KBM-7 (cell line): ENCODE data around the gene TRAF3.

Experiments used
- DNase-seq: peaks from one replicate; pipeline ENCODE4 v3.0.0-alpha.2; 2015
- in situ Hi-C: fragments of 300-500 bp; cut with MboI; formaldehyde crosslinking; loops from 2 replicates; pipeline ENCODE4 v1.14.3; 2020; ENCODE audit warnings: low sequenced_read_pairs, low pct_unique_long_range_greater_than_20kb, mixed read lengths

Gene TRAF3

GRCh38 chr14:102911541-102911951 lies 134.3 kb downstream of the TRAF3 start:
- no peak for DNase-seq
- in situ Hi-C loops, result no loop called here

GRCh38 chr14:102911991-102912761 lies 134.9 kb downstream of the TRAF3 start:
- in situ Hi-C loops, result no loop called here
- no peak for DNase-seq

- DNase-seq, result no peak
- in situ Hi-C loops, result no loop called here
These were observed 136.3 kb downstream of the TRAF3 start for GRCh38 chr14:102913341-102914211.

DNA sequence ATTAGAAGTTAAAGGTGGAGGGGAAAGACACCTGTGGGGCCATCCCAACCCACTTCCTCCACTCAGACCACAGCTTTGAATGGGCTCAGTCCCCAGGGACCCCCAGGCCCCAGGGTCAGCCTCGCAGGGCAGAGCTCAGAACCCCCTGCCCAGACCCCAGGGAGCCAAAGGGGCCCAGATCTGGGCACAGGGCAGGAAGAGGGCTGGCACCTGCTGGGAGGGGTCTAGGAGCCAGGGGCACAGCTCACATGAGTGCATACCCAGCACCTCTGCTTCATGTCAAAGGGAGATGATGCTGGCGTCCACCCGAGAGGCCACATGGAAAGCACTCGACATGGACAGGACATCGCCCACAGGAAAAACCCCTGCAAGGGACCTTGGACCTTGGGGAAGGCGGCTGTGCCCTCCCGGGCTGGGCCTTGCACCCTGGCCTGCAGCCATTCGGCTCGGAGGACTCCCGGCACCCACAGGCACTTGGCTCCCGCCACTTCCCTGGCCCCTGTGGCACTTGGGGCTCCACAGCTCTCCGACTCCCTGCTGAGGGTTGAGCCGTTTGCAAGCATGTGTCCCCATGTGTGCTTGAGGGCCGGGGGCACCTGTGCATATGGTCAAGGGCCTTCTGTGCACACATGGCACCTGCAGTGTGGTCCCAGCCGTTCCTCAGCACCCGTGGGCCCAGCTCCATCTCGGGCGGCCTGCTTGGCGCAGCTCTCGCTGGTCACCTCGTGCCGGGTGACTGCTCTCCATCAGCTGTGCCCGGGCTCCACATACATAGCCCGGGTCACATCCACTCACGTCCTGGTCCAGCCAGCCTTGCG lies 137.4 kb downstream of the TRAF3 start:
- in situ Hi-C loops, result no loop called here
- DNase-seq, result no peak

GRCh38 chr14:102915292-102916110 lies 138.3 kb downstream of the TRAF3 start:
- no peak for DNase-seq
- in situ Hi-C loops, result no loop called here

DNA sequence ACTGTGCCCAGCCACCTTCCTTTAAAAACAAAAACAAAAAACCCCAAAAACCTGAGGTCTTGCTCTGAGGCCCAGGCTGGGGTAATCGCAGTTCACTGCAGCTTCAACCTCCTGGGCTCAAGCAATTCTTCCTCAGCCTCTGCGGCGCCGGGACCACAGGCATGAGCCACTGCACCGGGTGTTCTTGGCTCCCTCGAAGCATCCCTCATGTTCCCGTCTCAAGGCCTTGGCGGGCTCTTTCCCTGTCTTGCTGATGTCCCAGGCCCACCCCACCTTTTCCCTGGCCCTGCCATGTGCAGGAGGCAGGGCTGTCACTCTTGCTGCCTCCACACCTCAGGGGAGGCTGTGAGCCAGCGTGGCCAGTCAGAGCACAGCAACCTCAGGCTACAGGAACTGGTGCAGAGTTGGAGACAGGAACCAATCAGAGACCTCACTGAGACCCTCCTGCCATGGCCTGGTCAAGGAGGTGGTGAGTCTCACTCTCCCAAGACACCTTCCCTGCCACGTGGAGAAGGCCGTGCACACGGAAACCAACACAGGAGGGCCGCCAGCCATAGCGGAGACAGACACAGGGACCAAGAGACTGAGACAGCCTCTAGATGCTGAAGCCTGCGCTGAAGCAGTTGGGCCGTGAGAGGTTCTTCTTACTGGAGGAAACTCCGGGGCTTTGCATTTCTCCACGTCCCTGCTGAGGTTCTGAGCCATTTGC lies 139.3 kb downstream of the TRAF3 start:
- DNase-seq, result no peak
- in situ Hi-C loops, result no loop called here

- in situ Hi-C loops, result no loop called here
- no peak for DNase-seq
These were observed 139.8 kb downstream of the TRAF3 start for GRCh38 chr14:102917056-102917385.

GRCh38 chr14:102917469-102918211 lies 140.4 kb downstream of the TRAF3 start:
- in situ Hi-C loops, result no loop called here
- peak; percentile 75 for DNase-seq

- no peak for DNase-seq
- in situ Hi-C loops, result no loop called here
These were observed 141.2 kb downstream of the TRAF3 start for GRCh38 chr14:102918438-102918837.

GRCh38 chr14:102920273-102920997 lies 143.2 kb downstream of the TRAF3 start:
- DNase-seq, result no peak
- in situ Hi-C loops, result no loop called here

- in situ Hi-C loops, result no loop called here
- DNase-seq, result no peak
These were observed 143.7 kb downstream of the TRAF3 start for GRCh38 chr14:102920998-102921304.

DNA sequence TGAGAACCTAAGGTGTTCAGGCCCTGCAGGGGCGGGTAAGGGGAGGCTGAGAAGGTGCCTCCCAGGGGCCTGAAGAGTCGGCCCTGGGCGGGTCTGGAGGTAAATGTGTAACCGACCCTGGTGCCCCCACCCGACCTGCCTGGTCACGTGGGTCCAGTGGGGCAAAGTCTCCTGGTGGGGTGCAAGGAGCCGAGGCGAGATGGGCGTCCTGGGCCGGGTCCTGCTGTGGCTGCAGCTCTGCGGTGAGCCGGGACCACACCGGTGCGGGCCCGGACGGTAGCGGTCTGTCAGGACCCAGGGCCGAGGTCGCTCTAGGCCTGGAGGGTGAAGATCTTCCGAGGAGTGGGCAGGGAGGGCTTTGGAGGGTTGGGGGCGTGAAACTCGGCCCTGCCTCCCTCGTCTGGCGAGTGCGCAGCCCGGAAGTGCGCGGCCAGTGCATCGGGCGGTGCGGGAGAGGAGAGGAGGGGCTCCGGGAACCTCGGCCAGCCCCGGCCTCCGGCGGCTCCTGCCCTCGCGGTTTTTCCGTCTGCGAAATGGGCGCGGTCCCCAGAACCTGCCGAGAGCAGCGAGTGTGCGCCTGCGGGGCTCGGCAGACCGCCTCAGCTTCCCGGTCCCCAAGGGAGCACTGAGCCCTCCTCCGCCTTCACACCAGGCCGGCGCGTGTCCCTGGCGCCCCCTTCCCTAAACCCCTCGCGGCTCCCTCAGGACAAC lies 145.4 kb downstream of the TRAF3 start, which contains the start of gene AMN:
AMN (plus strand) TSS at position 174 of the 711 bp plus-strand sequence; CDS start at position 200, 26 bp downstream.
- no peak for DNase-seq
- in situ Hi-C loops, result no loop called here

GRCh38 chr14:102923201-102923924 lies 146.1 kb downstream of the TRAF3 start:
- in situ Hi-C loops, result no loop called here

DNA sequence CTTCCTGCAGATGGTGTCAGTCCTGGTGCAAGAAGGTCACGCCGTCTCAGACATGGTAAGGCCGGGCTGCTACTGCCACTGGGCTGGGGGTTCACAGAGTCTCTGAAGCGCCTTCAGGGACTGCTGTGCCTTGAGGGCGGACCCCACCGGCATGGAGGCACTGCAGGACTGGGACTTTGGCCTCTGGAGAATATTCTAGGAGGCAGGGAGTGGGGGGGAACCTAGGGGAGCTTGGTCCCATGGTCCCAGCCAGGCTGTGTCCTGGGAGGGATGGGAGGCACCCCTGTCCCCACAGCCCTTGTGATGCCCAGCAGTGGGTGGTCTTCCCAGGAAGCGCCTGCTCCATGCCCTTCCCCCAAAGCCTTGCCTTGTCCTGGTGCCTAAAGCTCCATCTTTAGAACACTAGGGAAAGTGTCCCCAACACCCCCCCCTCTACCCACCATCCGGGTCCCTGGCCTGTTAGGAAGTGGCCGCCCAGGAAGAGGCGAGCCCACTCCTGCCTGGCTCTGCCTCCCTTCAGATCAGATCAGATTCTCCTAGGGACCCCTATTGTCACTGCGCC lies 146.8 kb downstream of the TRAF3 start:
- no peak for DNase-seq
- in situ Hi-C loops, result no loop called here

More at GRCh38 chr14:102923201-102923924, 146.1 kb downstream of the TRAF3 start:
- no peak for DNase-seq
